Endodermal cell (in vitro differentiated cells): ENCODE results near the gene TRIM72. TPM values are rescaled to one million over a fixed set of nuclear protein-coding genes. Genes with fewer than 3 reads are reported as not detected.
A peak's percentile ranks its signal among the peaks of the same experiment; 100 is the strongest.

Experiments used
- DNase-seq: peaks from one replicate; pipeline ENCODE4 v3.0.0-alpha.2; 2017
- H3K27ac ChIP-seq: 2 replicates; pipeline ENCODE4 v1.5.1; 2013; ENCODE audit warnings: mild to moderate bottlenecking, low read depth, low read length, moderate library complexity
- H3K27me3 ChIP-seq: 2 replicates; pipeline ENCODE4 v1.6.1; 2013; ENCODE audit warnings: mild to moderate bottlenecking, low read length, moderate library complexity; ENCODE audit not compliant: insufficient read depth, control insufficient read depth, poor library complexity, severe bottlenecking
- H3K36me3 ChIP-seq: 2 replicates; pipeline ENCODE4 v1.7.0; 2013; ENCODE audit warnings: mild to moderate bottlenecking, low read length, moderate library complexity; ENCODE audit not compliant: control insufficient read depth, insufficient read depth
- H3K4me1 ChIP-seq: one replicate; pipeline ENCODE4 v1.7.0; 2013; ENCODE audit warnings: low read length; ENCODE audit not compliant: control insufficient read depth, insufficient read depth
- H3K4me3 ChIP-seq: 2 replicates; pipeline ENCODE4 v1.5.1; 2013; ENCODE audit warnings: mild to moderate bottlenecking, low read length, moderate library complexity
- H3K9ac ChIP-seq: 2 replicates; pipeline ENCODE4 v1.6.1; 2013; ENCODE audit warnings: mild to moderate bottlenecking, low read length, moderate library complexity; ENCODE audit not compliant: poor library complexity, severe bottlenecking; ENCODE audit errors: extremely low read depth
- H3K9me3 ChIP-seq: 2 replicates; pipeline ENCODE4 v1.6.1; 2013; ENCODE audit warnings: mild to moderate bottlenecking, low read length, moderate library complexity; ENCODE audit not compliant: control insufficient read depth
- H3K27ac Mint-ChIP-seq: 2 replicates; pipeline ENCODE4 v1.8.0; 2020; ENCODE audit warnings: mixed read lengths
- H3K27me3 Mint-ChIP-seq: 2 replicates; pipeline ENCODE4 v1.8.0; 2021; ENCODE audit warnings: mild to moderate bottlenecking, mixed read lengths; ENCODE audit not compliant: insufficient read depth
- H3K36me3 Mint-ChIP-seq: 2 replicates; pipeline ENCODE4 v1.8.0; 2020; ENCODE audit warnings: low read depth, mixed read lengths
- H3K4me1 Mint-ChIP-seq: 2 replicates; pipeline ENCODE4 v1.8.0; 2020; ENCODE audit warnings: mixed read lengths
- H3K4me3 Mint-ChIP-seq: 2 replicates; pipeline ENCODE4 v1.8.0; 2020; ENCODE audit warnings: mild to moderate bottlenecking, moderate library complexity, mixed read lengths
- H3K9me3 Mint-ChIP-seq: 2 replicates; pipeline ENCODE4 v1.8.0; 2020; ENCODE audit warnings: mild to moderate bottlenecking, mixed read lengths
- WGBS, 2 experiments: methylation state at CpG; one replicate each; pipeline versions ENCODE4 v1.1.5 to v1.1.7; 2013; ENCODE audit warnings: missing lambda C conversion rate in 2 of 2, mixed read lengths in 1 of 2; ENCODE audit not compliant: insufficient coverage in 1 of 2, insufficient read length in 1 of 2; 5-methylcytosine and 5-hydroxymethylcytosine counted together
- total RNA-seq, 2 donors: library from RNA; stranded (reverse); fragmentation: NEBNext Ultra II Directional in 1 of 2; extraction: Animal tissue kit (Norgen Biotek cat#: 25700) in 1 of 2; gene quantifications; 2 replicates in 1 of 2; 3 replicates in 1 of 2; pipeline ENCODE4 v1.2.1, GENCODE V29; 2021
- TF ChIP-seq, protein P1 (sequence below): fragments of 200-600 bp; sonication (generic); conservative IDR thresholded peaks from 2 replicates; pipeline ENCODE4 v1.5.0; 2021; ENCODE audit warnings: antibody characterized with exemption, mild to moderate bottlenecking

The TRIM72 gene
- total RNA-seq, 2 donors from 2014 or later = 0.15 to 0.20 TPM

DNA sequence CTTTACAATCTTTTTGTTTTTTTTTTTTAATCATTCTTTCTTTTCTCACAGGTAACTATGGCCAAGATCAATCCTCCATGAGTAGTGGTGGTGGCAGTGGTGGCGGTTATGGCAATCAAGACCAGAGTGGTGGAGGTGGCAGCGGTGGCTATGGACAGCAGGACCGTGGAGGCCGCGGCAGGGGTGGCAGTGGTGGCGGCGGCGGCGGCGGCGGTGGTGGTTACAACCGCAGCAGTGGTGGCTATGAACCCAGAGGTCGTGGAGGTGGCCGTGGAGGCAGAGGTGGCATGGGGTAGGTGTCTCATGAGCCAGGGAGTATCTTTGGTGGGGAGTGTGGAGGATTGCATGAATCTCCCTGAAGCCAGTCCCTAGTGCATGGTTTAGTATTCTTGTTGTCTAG lies 29.0 kb upstream of the TRIM72 start:
- H3K27me3 ChIP-seq = no peaks in the 10 kb centered on the region
- H3K9me3 ChIP-seq = no peaks in the 10 kb centered on the region
- H3K9me3 Mint-ChIP-seq = no peaks in the 10 kb centered on the region
- H3K36me3 Mint-ChIP-seq = peaks cover 89% of the 10 kb centered on the region
- H3K4me1 Mint-ChIP-seq = peaks cover 25% of the 10 kb centered on the region
- DNase-seq = no peak
- TF ChIP-seq, protein P1, sequence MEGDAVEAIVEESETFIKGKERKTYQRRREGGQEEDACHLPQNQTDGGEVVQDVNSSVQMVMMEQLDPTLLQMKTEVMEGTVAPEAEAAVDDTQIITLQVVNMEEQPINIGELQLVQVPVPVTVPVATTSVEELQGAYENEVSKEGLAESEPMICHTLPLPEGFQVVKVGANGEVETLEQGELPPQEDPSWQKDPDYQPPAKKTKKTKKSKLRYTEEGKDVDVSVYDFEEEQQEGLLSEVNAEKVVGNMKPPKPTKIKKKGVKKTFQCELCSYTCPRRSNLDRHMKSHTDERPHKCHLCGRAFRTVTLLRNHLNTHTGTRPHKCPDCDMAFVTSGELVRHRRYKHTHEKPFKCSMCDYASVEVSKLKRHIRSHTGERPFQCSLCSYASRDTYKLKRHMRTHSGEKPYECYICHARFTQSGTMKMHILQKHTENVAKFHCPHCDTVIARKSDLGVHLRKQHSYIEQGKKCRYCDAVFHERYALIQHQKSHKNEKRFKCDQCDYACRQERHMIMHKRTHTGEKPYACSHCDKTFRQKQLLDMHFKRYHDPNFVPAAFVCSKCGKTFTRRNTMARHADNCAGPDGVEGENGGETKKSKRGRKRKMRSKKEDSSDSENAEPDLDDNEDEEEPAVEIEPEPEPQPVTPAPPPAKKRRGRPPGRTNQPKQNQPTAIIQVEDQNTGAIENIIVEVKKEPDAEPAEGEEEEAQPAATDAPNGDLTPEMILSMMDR = no peak
- peak overlapping the region; percentile 42 for H3K27ac Mint-ChIP-seq
- no peak overlapping the region for H3K9ac ChIP-seq
- no peaks in the 10 kb centered on the region for H3K27me3 Mint-ChIP-seq
- H3K4me3 Mint-ChIP-seq = no peak overlapping the region
- no peak overlapping the region for H3K27ac ChIP-seq
- no peak overlapping the region for H3K4me3 ChIP-seq
- no peaks in the 10 kb centered on the region for H3K4me1 ChIP-seq
- 96 to 100% methylated on average over 5 to 14 of the region's 14 CpGs for WGBS, 2 experiments
- H3K36me3 ChIP-seq = peaks cover 86% of the 10 kb centered on the region

DNA sequence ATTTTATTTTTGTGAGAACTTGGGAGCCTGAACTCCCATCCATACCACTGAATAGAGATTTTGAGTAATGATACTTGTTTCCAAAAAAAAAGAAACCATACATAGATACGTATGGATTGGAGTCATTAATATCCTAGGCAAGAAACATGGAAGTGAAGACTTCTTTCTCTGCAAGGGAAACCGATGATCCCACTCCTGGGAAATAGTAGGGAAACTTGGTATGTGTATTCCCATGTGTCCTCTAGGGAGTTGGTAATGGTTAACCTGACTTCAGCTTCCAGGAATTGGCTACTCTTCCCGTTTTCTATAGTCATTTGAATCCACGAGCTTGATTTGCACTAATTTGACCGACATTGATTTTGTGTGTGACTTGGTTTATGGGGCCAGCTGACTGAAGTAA lies 28.6 kb upstream of the TRIM72 start:
- Histone ChIP-seq H3K4me3 (no peak overlapping the region), H3K27me3 (no peaks in the 10 kb centered on the region), H3K36me3 (peaks cover 90% of the 10 kb centered on the region), H3K27ac (no peak overlapping the region), H3K9ac (no peak overlapping the region), H3K4me1 (no peaks in the 10 kb centered on the region), H3K9me3 (no peaks in the 10 kb centered on the region)
- Mint-ChIP-seq H3K4me1 (peaks cover 25% of the 10 kb centered on the region), H3K9me3 (no peaks in the 10 kb centered on the region), H3K27me3 (no peaks in the 10 kb centered on the region), H3K36me3 (peaks cover 93% of the 10 kb centered on the region), H3K27ac (peak overlapping the region; percentile 14), H3K4me3 (no peak overlapping the region)
- WGBS, 2 experiments = 88 to 96% methylated on average over 2 to 5 of the region's 5 CpGs
- DNase-seq = no peak
- TF ChIP-seq, protein P1 = no peak

DNA sequence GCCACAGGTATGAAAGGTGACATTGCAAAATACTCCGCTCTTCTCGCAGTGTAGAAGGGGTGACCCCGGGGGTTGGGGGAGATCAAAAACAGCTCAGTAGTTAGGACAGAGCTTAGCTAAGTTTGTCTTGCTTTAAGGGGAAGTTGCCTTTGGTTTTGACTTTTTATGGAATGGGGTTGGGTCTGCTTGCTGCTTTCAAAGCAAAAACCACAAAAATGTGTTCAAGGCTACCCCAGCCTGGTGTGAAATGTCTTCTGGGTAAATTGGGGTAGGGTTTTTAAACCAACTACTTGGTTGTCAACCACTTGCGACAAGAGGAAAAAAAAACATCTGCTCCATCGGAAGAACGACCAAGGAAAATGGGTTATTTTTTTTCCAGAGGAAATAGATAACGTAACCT lies 27.7 kb upstream of the TRIM72 start:
- Mint-ChIP-seq H3K4me3 (no peak overlapping the region), H3K9me3 (no peaks in the 10 kb centered on the region), H3K27me3 (no peaks in the 10 kb centered on the region), H3K4me1 (peaks cover 25% of the 10 kb centered on the region), H3K27ac (peak overlapping the region; percentile 85), H3K36me3 (peaks cover 98% of the 10 kb centered on the region)
- H3K27me3 ChIP-seq = no peaks in the 10 kb centered on the region
- no peak overlapping the region for H3K27ac ChIP-seq
- DNase-seq = no peak
- H3K9ac ChIP-seq = no peak overlapping the region
- TF ChIP-seq, protein P1 = no peak
- H3K4me1 ChIP-seq = no peaks in the 10 kb centered on the region
- WGBS, 2 experiments = 91 to 97% methylated on average over 4 to 7 of the region's 7 CpGs
- peaks cover 97% of the 10 kb centered on the region for H3K36me3 ChIP-seq
- no peaks in the 10 kb centered on the region for H3K9me3 ChIP-seq
- no peak overlapping the region for H3K4me3 ChIP-seq
